Lung (tissue), 12 donors: Measurements from ENCODE around the gene SMARCE1. TPM values are rescaled to one million over a fixed set of nuclear protein-coding genes. Genes with fewer than 3 reads are reported as not detected.
A peak's percentile ranks its signal among the peaks of the same experiment; 100 is the strongest.

Experiments
- ATAC-seq: fragments of 200-7000 bp; cut with Tn5 transposase; one replicate; pipeline ENCODE4 v1.9.1; 2020; ENCODE audit warnings: moderate number of reproducible peaks; ENCODE audit not compliant: insufficient read depth, low FRiP score
- DNase-seq, 3 donors: peaks; one replicate each; pipeline ENCODE4 v3.0.0-alpha.2; 2013 to 2017
- H3K27ac ChIP-seq, 2 donors: one replicate each; pipeline ENCODE4 v1.5.1; 2013; ENCODE audit warnings: mild to moderate bottlenecking in 2 of 2, moderate library complexity in 2 of 2, control low read depth in 1 of 2, inconsistent platforms in 1 of 2, low read depth in 1 of 2, low read length in 1 of 2
- H3K27me3 ChIP-seq, 3 donors: one replicate each; pipeline ENCODE4 v1.5.1; 2013; ENCODE audit warnings: low read length in 2 of 3; ENCODE audit not compliant: control insufficient read depth in 3 of 3, insufficient read depth in 3 of 3
- H3K36me3 ChIP-seq, 4 donors: one replicate each; pipeline ENCODE4 v1.5.1; 2013; ENCODE audit warnings: low read length in 4 of 4, mild to moderate bottlenecking in 1 of 4, moderate library complexity in 1 of 4; ENCODE audit not compliant: control insufficient read depth in 4 of 4, insufficient read depth in 4 of 4
- H3K4me1 ChIP-seq, 5 donors: one replicate each; pipeline ENCODE4 v1.5.1; 2013; ENCODE audit warnings: low read length in 5 of 5, mild to moderate bottlenecking in 2 of 5, moderate library complexity in 1 of 5; ENCODE audit not compliant: control insufficient read depth in 5 of 5, insufficient read depth in 5 of 5
- H3K4me3 ChIP-seq: one replicate; pipeline ENCODE4 v1.5.1; 2013; ENCODE audit warnings: mild to moderate bottlenecking, control low read depth, moderate library complexity
- H3K9ac ChIP-seq, 2 donors: one replicate each; pipeline ENCODE4 v1.5.1; 2013; ENCODE audit warnings: low read length in 2 of 2, control low read depth in 1 of 2; ENCODE audit not compliant: insufficient read depth in 1 of 2
- H3K9me3 ChIP-seq, 4 donors: one replicate each; pipeline ENCODE4 v1.5.1; 2013; ENCODE audit warnings: low read length in 3 of 4, mild to moderate bottlenecking in 1 of 4, moderate library complexity in 1 of 4; ENCODE audit not compliant: control insufficient read depth in 4 of 4, insufficient read depth in 3 of 4
- WGBS, 2 donors: extraction: QIAGEN DNeasy Blood & Tissue Kit; methylation state at CpG; one replicate each; pipeline ENCODE4 v1.1.7; 2013; 5-methylcytosine and 5-hydroxymethylcytosine counted together
- polyA plus RNA-seq, 2 donors: library from polyadenylated mRNA; stranded (reverse); fragments of 200-250 nt; gene quantifications; one replicate each; pipeline ENCODE4 v1.2.1, GENCODE V29; 2013
- total RNA-seq, 2 donors: library from RNA; depleted of rRNA in 1 of 2; stranded (reverse); fragments of >200 nt in 1 of 2; gene quantifications; one replicate each; pipeline ENCODE4 v1.2.1, GENCODE V29; 2014 to 2021
- TF ChIP-seq, protein P1 (sequence below): IDR thresholded peaks from 2 replicates; pipeline ENCODE4 v1.5.1; 2012; ENCODE audit warnings: mild to moderate bottlenecking; ENCODE audit errors: control extremely low read depth, extremely low read depth
- donor health status: control.
- donor health status: control.
- donor health status: Bipolar disorder and iron deficiency.
- donor health status: healthy.
- donor health status: DM: yes; HTN: yes; CAD: no.

Gene SMARCE1
- total and polyA plus RNA-seq, 4 donors: 55.2 to 137 (median 67.3) TPM

DNA sequence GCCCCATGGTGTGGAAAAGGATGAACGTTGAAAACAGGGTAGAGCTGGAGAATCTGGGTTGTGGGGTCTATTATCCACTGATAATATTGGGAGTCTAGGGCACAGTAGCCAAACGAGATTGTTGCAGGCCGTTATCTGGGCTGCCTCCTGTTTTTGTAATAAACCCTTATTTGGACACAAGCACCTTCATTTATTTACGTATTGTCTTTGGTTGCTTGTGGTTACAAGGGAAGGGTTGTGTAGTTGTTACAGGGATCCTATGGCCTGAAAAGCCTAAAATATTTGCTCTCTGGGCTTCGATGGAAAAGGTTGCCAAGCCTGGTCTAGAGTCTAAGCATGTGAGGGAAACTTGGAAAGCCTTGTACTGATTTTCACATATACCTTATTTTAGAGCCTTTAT, 4.3 kb upstream of the SMARCE1 start:
- no peak for DNase-seq
- no peak overlapping the region for H3K9ac ChIP-seq
- peaks cover 0 to 5% (median 0%) of the 10 kb centered on the region in 4 donors for H3K36me3 ChIP-seq
- H3K27me3 ChIP-seq: no peaks in the 10 kb centered on the region
- peaks cover 0 to 9% (median 4%) of the 10 kb centered on the region in 5 donors for H3K4me1 ChIP-seq
- WGBS, 2 donors: 78 to 87% methylated on average over 5 of the region's 5 CpGs
- TF ChIP-seq, protein P1, sequence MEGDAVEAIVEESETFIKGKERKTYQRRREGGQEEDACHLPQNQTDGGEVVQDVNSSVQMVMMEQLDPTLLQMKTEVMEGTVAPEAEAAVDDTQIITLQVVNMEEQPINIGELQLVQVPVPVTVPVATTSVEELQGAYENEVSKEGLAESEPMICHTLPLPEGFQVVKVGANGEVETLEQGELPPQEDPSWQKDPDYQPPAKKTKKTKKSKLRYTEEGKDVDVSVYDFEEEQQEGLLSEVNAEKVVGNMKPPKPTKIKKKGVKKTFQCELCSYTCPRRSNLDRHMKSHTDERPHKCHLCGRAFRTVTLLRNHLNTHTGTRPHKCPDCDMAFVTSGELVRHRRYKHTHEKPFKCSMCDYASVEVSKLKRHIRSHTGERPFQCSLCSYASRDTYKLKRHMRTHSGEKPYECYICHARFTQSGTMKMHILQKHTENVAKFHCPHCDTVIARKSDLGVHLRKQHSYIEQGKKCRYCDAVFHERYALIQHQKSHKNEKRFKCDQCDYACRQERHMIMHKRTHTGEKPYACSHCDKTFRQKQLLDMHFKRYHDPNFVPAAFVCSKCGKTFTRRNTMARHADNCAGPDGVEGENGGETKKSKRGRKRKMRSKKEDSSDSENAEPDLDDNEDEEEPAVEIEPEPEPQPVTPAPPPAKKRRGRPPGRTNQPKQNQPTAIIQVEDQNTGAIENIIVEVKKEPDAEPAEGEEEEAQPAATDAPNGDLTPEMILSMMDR: no peak
- no peak overlapping the region for H3K27ac ChIP-seq
- no peaks in the 10 kb centered on the region for H3K9me3 ChIP-seq
- ATAC-seq: no peak
- no peak overlapping the region for H3K4me3 ChIP-seq

DNA sequence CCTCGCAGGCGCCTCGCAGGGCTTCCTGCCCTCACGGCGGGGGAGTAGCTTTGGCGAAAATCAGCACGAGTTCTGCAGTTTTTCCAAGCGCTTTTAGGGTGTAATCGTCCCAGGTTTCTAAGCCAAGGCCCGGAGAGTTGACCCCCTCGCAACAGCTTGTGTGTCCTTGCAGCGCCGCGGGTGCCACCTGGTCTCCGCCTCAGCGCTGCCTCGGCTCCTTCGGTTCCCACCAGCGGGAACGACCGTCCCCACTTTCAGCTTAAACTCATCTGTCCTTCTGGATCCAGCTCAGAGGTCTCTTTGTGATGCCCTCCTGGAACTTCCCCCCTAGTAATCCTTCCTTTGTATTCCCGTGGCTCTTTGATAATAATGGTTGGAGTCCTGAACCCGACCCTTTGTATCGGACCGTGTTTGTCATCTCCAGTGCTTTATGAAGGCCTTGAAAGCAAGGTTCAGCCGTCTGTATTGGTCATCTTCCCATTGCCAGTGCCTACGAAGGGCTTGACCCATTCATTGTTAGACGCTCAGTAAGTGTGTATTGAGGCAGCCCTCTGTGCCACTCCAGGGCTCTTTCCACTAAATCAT, 858 bp upstream of the SMARCE1 start:
- ATAC-seq: peak; percentile 22
- Histone ChIP-seq H3K27me3 (no peaks in the 10 kb centered on the region), H3K9ac (peak overlapping the region; percentile 99 to 100), H3K36me3 (peaks cover 0 to 13% (median 4%) of the 10 kb centered on the region in 4 donors), H3K4me3 (peak overlapping the region; percentile 68), H3K4me1 (peaks cover 4 to 28% (median 9%) of the 10 kb centered on the region in 5 donors), H3K27ac (peak overlapping the region; percentile 96 to 98), H3K9me3 (no peaks in the 10 kb centered on the region)
- TF ChIP-seq, protein P1: no peak
- WGBS, 2 donors: 4 to 5% methylated on average over 28 of the region's 28 CpGs
- DNase-seq: no peak

- Histone ChIP-seq H3K9ac (peak overlapping the region; percentile 99 to 100), H3K9me3 (no peaks in the 10 kb centered on the region), H3K4me1 (peaks cover 4 to 28% (median 9%) of the 10 kb centered on the region in 5 donors), H3K36me3 (peaks cover 2 to 17% (median 10%) of the 10 kb centered on the region in 4 donors), H3K27me3 (no peaks in the 10 kb centered on the region), H3K27ac (peak overlapping the region; percentile 96 to 98), H3K4me3 (peak overlapping the region; percentile 99)
- 8 to 14% methylated on average over 18 of the region's 18 CpGs for WGBS, 2 donors
- TF ChIP-seq, protein P1: no peak
- ATAC-seq (no peak), DNase-seq (peak in 1 of 3 donors; percentile 54)
Measured at GRCh38 chr17:40646791-40647623, 611 bp downstream of the SMARCE1 start.
